Left lobe of liver (tissue), 2 donors: ENCODE data around the gene BCR. TPM values are rescaled to one million over a fixed set of nuclear protein-coding genes. Genes with fewer than 3 reads are reported as not detected.
"Not testable (repeated sequence)": the region's sequence is repeated elsewhere in the genome, so short reads cannot be mapped to it uniquely, and the experiment has no call there.

Experiments
- ATAC-seq: fragments of 200-7000 bp; cut with Tn5 transposase; one replicate; pipeline ENCODE4 v1.9.1; 2020; ENCODE audit warnings: mild to moderate bottlenecking, moderate library complexity
- DNase-seq: peaks from one replicate; pipeline ENCODE4 v3.0.0-alpha.2; 2020; ENCODE audit warnings: low spot score
- total RNA-seq: library from RNA; stranded (reverse); gene quantifications from one replicate; pipeline ENCODE4 v1.2.1, GENCODE V29; 2021
- donor health status: DM: no; HTN: no; CAD: no; lungs with moderate emphysema.
- donor health status: DM: no; HTN: yes; CAD: no.

Gene BCR
- total RNA-seq, 1 donor from 2014 or later = 29.7 TPM

- ATAC-seq (no peak), DNase-seq (no peak)
Observed at GRCh38 chr22:23353696-23354095, 173.4 kb downstream of the BCR start.

DNA sequence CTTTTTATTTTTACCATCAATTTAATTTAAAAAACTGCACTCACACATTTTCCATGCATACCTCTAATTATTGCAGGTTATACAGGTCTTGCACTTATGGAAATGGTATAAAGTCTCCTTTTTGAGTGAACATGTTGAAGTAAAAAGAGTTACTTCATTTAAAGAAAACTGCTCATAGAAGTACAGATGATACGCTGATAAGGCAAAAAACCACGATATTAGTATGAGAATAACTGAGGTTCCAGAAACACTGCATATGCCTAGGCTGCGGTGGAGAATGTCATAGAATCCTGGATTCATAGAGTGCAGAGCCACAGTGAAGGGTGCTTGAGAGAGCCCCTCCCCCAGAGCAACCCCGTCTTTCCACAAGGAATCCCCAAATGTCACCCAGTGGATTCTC, 175.8 kb downstream of the BCR start:
- no peak for DNase-seq
- no peak for ATAC-seq

- DNase-seq (peak; percentile 87), ATAC-seq (peak; percentile 98)
Observed at GRCh38 chr22:23357053-23357452, 176.7 kb downstream of the BCR start.

DNA sequence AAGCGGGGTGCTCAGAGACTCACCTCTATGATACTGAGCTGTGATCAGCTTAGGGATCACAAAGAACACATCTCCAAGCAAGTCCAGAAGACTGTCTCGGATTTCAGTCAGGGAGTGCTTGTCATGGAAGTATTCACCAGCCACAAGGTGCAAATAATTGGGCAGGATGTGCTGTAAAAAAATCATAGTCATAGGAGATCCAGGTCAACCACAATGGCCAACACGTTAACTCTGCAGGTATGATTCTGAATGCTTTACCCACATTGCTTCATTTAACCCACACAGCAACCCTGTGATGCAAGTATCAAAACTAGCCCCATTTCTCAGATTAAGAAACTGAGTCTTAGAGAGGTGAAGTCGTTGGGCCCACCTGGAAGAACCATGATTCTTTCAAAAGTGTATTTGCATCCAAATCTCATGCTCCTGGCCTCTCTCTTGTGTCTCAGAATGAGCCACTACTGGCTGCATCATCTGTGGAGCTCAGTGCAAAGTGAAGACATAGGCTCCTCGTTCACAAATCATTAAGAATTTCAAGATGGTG, 179.3 kb downstream of the BCR start:
- ATAC-seq (no peak), DNase-seq (no peak)

DNA sequence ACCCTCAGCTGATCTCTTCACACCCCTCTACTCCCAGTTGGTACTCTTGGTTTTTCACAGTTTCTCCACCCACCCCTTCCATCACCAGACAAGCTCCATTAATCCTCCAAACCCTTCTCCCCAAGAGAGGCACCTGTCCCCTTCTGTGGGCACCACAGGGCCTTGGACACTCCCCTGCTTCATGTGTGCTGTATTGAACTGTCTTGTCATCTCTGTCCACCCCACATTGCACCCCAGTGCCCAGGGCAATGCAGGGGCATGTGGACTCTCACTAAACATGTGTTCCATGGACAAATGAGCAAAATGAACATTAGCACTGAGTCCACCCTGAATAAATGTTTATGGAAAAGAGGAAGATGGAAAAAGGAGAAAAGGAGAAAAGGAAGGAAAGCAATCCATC, 181.4 kb downstream of the BCR start:
- ATAC-seq (no peak), DNase-seq (peak; percentile 10)

- DNase-seq (no peak), ATAC-seq (peak; percentile 54)
Observed at GRCh38 chr22:23363683-23364082, 183.4 kb downstream of the BCR start.

GRCh38 chr22:23364389-23364788, 184.1 kb downstream of the BCR start:
- ATAC-seq (no peak), DNase-seq (no peak)

- DNase-seq (no peak), ATAC-seq (no peak)
Observed at GRCh38 chr22:23365524-23365923, 185.2 kb downstream of the BCR start.

DNA sequence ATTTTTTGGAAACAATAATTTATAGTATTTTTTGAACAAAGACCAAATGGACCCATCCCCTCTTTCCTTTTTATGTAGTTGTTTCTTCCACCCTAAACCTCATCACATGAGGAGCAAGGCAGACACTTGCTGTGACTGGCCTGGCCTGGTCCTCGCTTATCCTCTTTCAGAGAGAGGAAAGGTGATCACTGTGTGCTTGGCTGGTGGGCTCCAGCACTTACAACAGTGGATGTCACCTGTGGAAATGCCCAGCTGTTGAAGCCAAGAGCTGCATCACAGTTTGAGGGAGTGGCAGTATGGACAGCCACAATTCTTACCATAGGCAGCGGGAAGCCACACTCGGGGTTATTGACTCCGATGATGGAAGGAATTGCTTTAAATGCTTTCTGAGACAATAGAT, 185.7 kb downstream of the BCR start:
- ATAC-seq = no peak
- no peak for DNase-seq

DNA sequence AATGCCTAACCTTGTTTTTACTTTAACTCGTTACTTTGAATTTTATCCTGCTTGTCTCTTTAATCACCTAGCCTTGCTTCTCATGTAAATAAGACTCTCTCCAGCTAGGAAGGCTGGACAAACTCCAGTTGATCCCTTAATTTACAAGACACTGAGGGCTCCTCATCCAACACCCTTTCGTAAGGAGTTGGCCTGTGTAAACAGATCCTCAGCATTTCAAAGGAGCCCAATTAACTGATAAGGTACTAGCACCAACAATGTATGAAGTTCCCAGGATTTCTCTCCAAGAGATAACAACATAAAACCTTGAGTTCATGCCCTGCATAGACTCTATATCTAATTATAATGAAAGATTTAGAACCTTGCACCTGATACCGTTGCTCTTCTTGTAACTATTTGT, 186.9 kb downstream of the BCR start:
- DNase-seq, ATAC-seq: not testable (repeated sequence)

Other genes starting within 250 kb of the BCR start
- 0.33 TPM for gene GNAZ, start 110.0 kb upstream of the BCR start, total RNA-seq
- 0.18 TPM for gene RSPH14, start 38.5 kb upstream of the BCR start, total RNA-seq
- gene RAB36, start 35.0 kb upstream of the BCR start, total RNA-seq = 0.38 TPM